HEK293 (cell line): ENCODE results near the gene EFCAB11.

Experiments
- CTCF ChIA-PET: fragments of 350-600 bp; formaldehyde crosslinking; extraction: SDS; loops from one replicate; lab custom pipeline; 2021; ENCODE audit warnings: antibody characterized with exemption; lab: Yijun Ruan, JAX
- POLR2A ChIA-PET: fragments of 300-600 bp; formaldehyde crosslinking; extraction: SDS; loops from one replicate; lab custom pipeline; 2020; ENCODE audit warnings: antibody characterized with exemption, inconsistent platforms; lab: Yijun Ruan, JAX
- H3K27ac ChIP-seq: fragments of 200-500 bp; sonication (Bioruptor generic); 2 replicates; pipeline ENCODE4 v1.5.1; 2014; ENCODE audit warnings: low read depth, low read length, control low read depth, inconsistent platforms; ENCODE audit errors: extremely low read depth
- H3K36me3 ChIP-seq, 2 experiments: fragments of 200-500 bp in 1 of 2; sonication (Bioruptor generic) in 1 of 2; 1 replicate in 1 of 2; 2 replicates in 1 of 2; pipeline ENCODE4 v1.5.1; 2014 to 2017; ENCODE audit warnings: inconsistent platforms in 2 of 2, low read length in 2 of 2; ENCODE audit not compliant: control insufficient read depth in 2 of 2, insufficient read depth in 1 of 2
- H3K4me1 ChIP-seq: fragments of 200-500 bp; sonication (Bioruptor generic); 2 replicates; pipeline ENCODE4 v1.5.1; 2014; ENCODE audit warnings: mild to moderate bottlenecking, low read length, inconsistent platforms; ENCODE audit not compliant: control insufficient read depth, insufficient read depth
- H3K4me3 ChIP-seq: 2 replicates; pipeline ENCODE4 v1.5.1; 2011; ENCODE audit warnings: low read depth, mild to moderate bottlenecking, control low read depth, low read length, moderate library complexity
- H3K9me3 ChIP-seq: fragments of 200-500 bp; sonication (Bioruptor generic); 2 replicates; pipeline ENCODE4 v1.5.1; 2014; ENCODE audit warnings: low read depth, low read length, inconsistent platforms; ENCODE audit not compliant: control insufficient read depth, insufficient read depth
- GLIS1 ChIP-seq: fragments of 450-650 bp; formaldehyde crosslinking; IDR thresholded peaks from 2 replicates; pipeline ENCODE4 v1.5.1; 2016; ENCODE audit warnings: missing biosample characterization, missing genetic modification characterization
- GLIS2 ChIP-seq: fragments of 450-650 bp; formaldehyde crosslinking; IDR thresholded peaks from 2 replicates; pipeline ENCODE4 v1.5.1; 2016; ENCODE audit warnings: missing biosample characterization, missing genetic modification characterization
- HOXD13 ChIP-seq: sonication (generic); formaldehyde crosslinking; IDR thresholded peaks from 2 replicates; pipeline ENCODE4 v1.8.0; 2022; ENCODE audit warnings: missing genetic modification reagents, borderline replicate concordance
- KLF17 ChIP-seq: fragments of 450-650 bp; formaldehyde crosslinking; IDR thresholded peaks from 2 replicates; pipeline ENCODE4 v1.5.1; 2016; ENCODE audit warnings: missing biosample characterization, missing genetic modification characterization
- KLF7 ChIP-seq: fragments of 450-650 bp; formaldehyde crosslinking; IDR thresholded peaks from 2 replicates; pipeline ENCODE4 v1.5.1; 2016; ENCODE audit warnings: missing biosample characterization, missing genetic modification characterization, borderline replicate concordance
- MYNN ChIP-seq: fragments of 450-650 bp; formaldehyde crosslinking; IDR thresholded peaks from 2 replicates; pipeline ENCODE4 v1.5.1; 2016; ENCODE audit warnings: missing biosample characterization, missing genetic modification characterization, borderline replicate concordance
- MZF1 ChIP-seq: fragments of 450-650 bp; formaldehyde crosslinking; IDR thresholded peaks from 2 replicates; pipeline ENCODE4 v1.5.1; 2017; ENCODE audit warnings: missing biosample characterization, missing genetic modification characterization, borderline replicate concordance
- OSR2 ChIP-seq: fragments of 450-650 bp; formaldehyde crosslinking; IDR thresholded peaks from 2 replicates; pipeline ENCODE4 v1.5.1; 2016; ENCODE audit warnings: missing biosample characterization, missing genetic modification characterization
- PRDM10 ChIP-seq: fragments of 450-650 bp; formaldehyde crosslinking; IDR thresholded peaks from 2 replicates; pipeline ENCODE4 v1.5.1; 2016; ENCODE audit warnings: missing biosample characterization, missing genetic modification characterization
- REST ChIP-seq: fragments of 450-650 bp; formaldehyde crosslinking; IDR thresholded peaks from 2 replicates; pipeline ENCODE4 v1.5.1; 2016; ENCODE audit warnings: missing biosample characterization, missing genetic modification characterization
- SP7 ChIP-seq: fragments of 450-650 bp; formaldehyde crosslinking; IDR thresholded peaks from 2 replicates; pipeline ENCODE4 v1.5.1; 2016; ENCODE audit warnings: missing biosample characterization, missing genetic modification characterization
- ZBTB17 ChIP-seq: fragments of 450-650 bp; formaldehyde crosslinking; IDR thresholded peaks from 2 replicates; pipeline ENCODE4 v1.5.1; 2016; ENCODE audit warnings: missing biosample characterization, missing genetic modification characterization
- ZEB2 ChIP-seq: fragments of 450-650 bp; formaldehyde crosslinking; IDR thresholded peaks from 2 replicates; pipeline ENCODE4 v1.5.1; 2016; ENCODE audit warnings: missing biosample characterization, missing genetic modification characterization
- ZIC2 ChIP-seq: fragments of 450-650 bp; formaldehyde crosslinking; IDR thresholded peaks from 2 replicates; pipeline ENCODE4 v1.5.1; 2016; ENCODE audit warnings: missing biosample characterization, missing genetic modification characterization
- ZNF10 ChIP-seq: fragments of 450-650 bp; formaldehyde crosslinking; IDR thresholded peaks from 2 replicates; pipeline ENCODE4 v1.5.1; 2017; ENCODE audit warnings: missing biosample characterization, missing genetic modification characterization
- ZNF138 ChIP-seq: fragments of 450-650 bp; formaldehyde crosslinking; IDR thresholded peaks from 2 replicates; pipeline ENCODE4 v1.5.1; 2016; ENCODE audit warnings: missing biosample characterization, missing genetic modification characterization, borderline replicate concordance
- ZNF146 ChIP-seq: fragments of 450-650 bp; formaldehyde crosslinking; IDR thresholded peaks from 2 replicates; pipeline ENCODE4 v1.5.1; 2016; ENCODE audit warnings: missing biosample characterization, missing genetic modification characterization
- ZNF248 ChIP-seq: fragments of 450-650 bp; formaldehyde crosslinking; IDR thresholded peaks from 2 replicates; pipeline ENCODE4 v1.5.1; 2017; ENCODE audit warnings: missing biosample characterization, missing genetic modification characterization
- ZNF366 ChIP-seq: fragments of 450-650 bp; formaldehyde crosslinking; conservative IDR thresholded peaks from 2 replicates; pipeline ENCODE4 v1.5.1; 2016; ENCODE audit warnings: missing biosample characterization, missing genetic modification characterization
- ZNF529 ChIP-seq: fragments of 450-650 bp; formaldehyde crosslinking; IDR thresholded peaks from 2 replicates; pipeline ENCODE4 v1.5.1; 2017; ENCODE audit warnings: missing genetic modification characterization, missing biosample characterization; ENCODE audit not compliant: insufficient replicate concordance
- ZNF776 ChIP-seq: fragments of 450-650 bp; formaldehyde crosslinking; IDR thresholded peaks from 2 replicates; pipeline ENCODE4 v1.5.0; 2017; ENCODE audit warnings: missing biosample characterization, missing genetic modification characterization, borderline replicate concordance
- ZNF791 ChIP-seq: fragments of 450-650 bp; formaldehyde crosslinking; IDR thresholded peaks from 2 replicates; pipeline ENCODE4 v1.5.1; 2016; ENCODE audit warnings: missing biosample characterization, missing genetic modification characterization

The EFCAB11 gene

GRCh38 chr14:89792489-89793366 lies 161.8 kb downstream of the EFCAB11 start:
- CTCF ChIA-PET: interaction anchor here (0.6 kb wide), 1 partner anchor 162 kb away, joined by 3 read pairs; the partner anchor contains the start of gene EFCAB11
- Histone ChIP-seq H3K36me3 (no peaks in the 10 kb centered on the region), H3K4me1 (no peaks in the 10 kb centered on the region), H3K27ac (no peak overlapping the region), H3K9me3 (no peaks in the 10 kb centered on the region), H3K4me3 (no peak overlapping the region)
- TF ChIP-seq KLF7 (tag by site-specific recombination) (no peak), OSR2 (tag by site-specific recombination) (no peak), KLF17 (tag by site-specific recombination) (no peak), MZF1 (tag by site-specific recombination) (no peak), ZEB2 (tag by site-specific recombination) (no peak), ZBTB17 (no peak), PRDM10 (tag by site-specific recombination) (peak; percentile 17; the same call in 1 of the 2 replicates), ZNF791 (tag by site-specific recombination) (no peak), ZNF138 (tag by site-specific recombination) (no peak)
- POLR2A ChIA-PET: interaction anchor here (0.6 kb wide), 1 partner anchor 325 kb away, joined by 3 read pairs; no protein-coding TSS in a partner anchor

GRCh38 chr14:89787525-89787924 lies 167.0 kb downstream of the EFCAB11 start:
- Histone ChIP-seq H3K4me3 (no peak overlapping the region), H3K36me3 (no peaks in the 10 kb centered on the region), H3K4me1 (no peaks in the 10 kb centered on the region), H3K9me3 (no peaks in the 10 kb centered on the region), H3K27ac (no peak overlapping the region)
- TF ChIP-seq ZNF366 (tag by site-specific recombination): no peak
- no peak for TF ChIP-seq MYNN (tag by site-specific recombination)
- ChIA-PET POLR2A (no interaction called here), CTCF (interaction anchor here (0.6 kb wide), 1 partner anchor 609 kb away, joined by 4 read pairs; no protein-coding TSS in a partner anchor)

GRCh38 chr14:89781046-89781445 lies 173.5 kb downstream of the EFCAB11 start:
- Histone ChIP-seq H3K36me3 (no peaks in the 10 kb centered on the region), H3K4me3 (no peak overlapping the region), H3K9me3 (no peaks in the 10 kb centered on the region), H3K27ac (no peak overlapping the region), H3K4me1 (no peaks in the 10 kb centered on the region)
- CTCF ChIA-PET: no interaction called here
- POLR2A ChIA-PET: no interaction called here
- TF ChIP-seq ZIC2 (tag by site-specific recombination) (no peak), GLIS2 (tag by site-specific recombination) (no peak), HOXD13 (CRISPR knock-in tag) (no peak), ZNF248 (tag by site-specific recombination) (no peak), ZNF529 (tag by site-specific recombination) (no peak), REST (tag by site-specific recombination) (no peak), GLIS1 (no peak), ZNF146 (tag by site-specific recombination) (no peak), SP7 (tag by site-specific recombination) (no peak), ZNF10 (tag by site-specific recombination) (no peak), ZNF776 (tag by site-specific recombination) (no peak)
